ENCODE measurements around the gene ANKIB1.
"Not testable (repeated sequence)": the region's sequence is repeated elsewhere in the genome, so short reads cannot be mapped to it uniquely, and the experiment has no call there.

ANKIB1 gene

GRCh38 chr7:92410162-92410561, 164.4 kb downstream of the ANKIB1 start:
- not testable (repeated sequence) for DNase-seq

- no peak for DNase-seq
These were observed 167.0 kb downstream of the ANKIB1 start for GRCh38 chr7:92412745-92413144.

GRCh38 chr7:92413550-92413949, 167.8 kb downstream of the ANKIB1 start:
- DNase-seq = no peak

GRCh38 chr7:92415225-92415624, 169.5 kb downstream of the ANKIB1 start:
- DNase-seq = no peak

- no peak for DNase-seq
These were observed 172.1 kb downstream of the ANKIB1 start for GRCh38 chr7:92417913-92418312.

GRCh38 chr7:92421676-92422435, 176.1 kb downstream of the ANKIB1 start:
- DNase-seq = peak; percentile 83

- no peak for DNase-seq
These were observed 177.2 kb downstream of the ANKIB1 start for GRCh38 chr7:92422926-92423325.

- DNase-seq = no peak
These were observed 177.9 kb downstream of the ANKIB1 start for GRCh38 chr7:92423710-92424131.

- DNase-seq = no peak
These were observed 179.7 kb downstream of the ANKIB1 start for GRCh38 chr7:92425311-92425947.

- no peak for DNase-seq
These were observed 181.4 kb downstream of the ANKIB1 start for GRCh38 chr7:92427193-92427592.

- no peak for DNase-seq
These were observed 186.6 kb downstream of the ANKIB1 start for GRCh38 chr7:92432299-92432946.

GRCh38 chr7:92433019-92433418, 187.2 kb downstream of the ANKIB1 start:
- DNase-seq = no peak

- DNase-seq = no peak
These were observed 189.8 kb downstream of the ANKIB1 start for GRCh38 chr7:92435542-92435941.

GRCh38 chr7:92436612-92437445, 191.1 kb downstream of the ANKIB1 start:
- DNase-seq = no peak

GRCh38 chr7:92437956-92438491, 192.2 kb downstream of the ANKIB1 start:
- DNase-seq = no peak

GRCh38 chr7:92442720-92443119, 196.9 kb downstream of the ANKIB1 start:
- not testable (repeated sequence) for DNase-seq

GRCh38 chr7:92446869-92447344, 201.1 kb downstream of the ANKIB1 start:
- DNase-seq = no peak

- peak; percentile 87 for DNase-seq
These were observed 201.8 kb downstream of the ANKIB1 start, which contains the start of gene GATAD1 for GRCh38 chr7:92447345-92448204. GATAD1 (plus strand) TSS chr7:92447482; CDS start chr7:92447730, 248 bp downstream.

- DNase-seq = peak; percentile 59
These were observed 202.5 kb downstream of the ANKIB1 start for GRCh38 chr7:92448205-92448747.

Measured in NCI-H510A treated with DMSO at 0.1 percent for 48 hours (cell line).